ENCODE results near the gene SPTBN5. TPM values are rescaled to one million over a fixed set of nuclear protein-coding genes. Genes with fewer than 3 reads are reported as not detected.

Gene SPTBN5
- total and polyA plus RNA-seq, 2 donors (not counting 1 experiment from before 2014, with no cell fraction given) = 0.55 to 1.4 TPM

GRCh38 chr15:41822471-41822870 lies 71.4 kb downstream of the SPTBN5 start:
- H3K4me2 ChIP-seq (replicated peaks; ENCODE audit: low read depth, low read length, poor library complexity, severe bottlenecking) = no peak overlapping the region
- H3K9ac ChIP-seq (ENCODE audit: low read length) = no peak overlapping the region
- 96% methylated on average over 6 of the region's 6 CpGs for WGBS (ENCODE audit: insufficient coverage)
- ChIA-PET POLR2A (no interaction called here), CTCF (interaction anchor here (1.0 to 7.1 kb wide), 2 partner anchors 49 to 82 kb away, joined by 3 to 38 read pairs; partner anchors contain the start of gene MAPKBP1)
- H3K4me3 ChIP-seq (ENCODE audit: control extremely low read depth in 1 of 5, extremely low read depth in 1 of 5, insufficient read depth in 1 of 5, low read depth in 2 of 5, low read length in 4 of 5) = no peak overlapping the region
- ATAC-seq (ENCODE audit: low read depth) (no peak), DNase-seq (no peak)
- H3K4me1 ChIP-seq (ENCODE audit: control insufficient read depth in 2 of 2, insufficient read depth in 2 of 2, low read length in 2 of 2) = peaks cover 3 to 5% of the 10 kb centered on the region in 2 donors
- no peak overlapping the region for H3K27ac Mint-ChIP-seq
- peaks cover 3% of the 10 kb centered on the region for H3K4me1 Mint-ChIP-seq
- H2AFZ ChIP-seq (ENCODE audit: insufficient read depth, low read depth, low read length, poor library complexity, severe bottlenecking) = no peak overlapping the region
- no peaks in the 10 kb centered on the region for H3K27me3 Mint-ChIP-seq
- no peaks in the 10 kb centered on the region for H3K79me2 ChIP-seq (ENCODE audit: control insufficient read depth, insufficient read depth, low read length)
- H3K4me3 Mint-ChIP-seq = no peak overlapping the region
- TF ChIP-seq EZH2 (IDR thresholded peaks at IDR 0.05; ENCODE audit: borderline replicate concordance, insufficient read depth, low read depth, low read length, poor library complexity, severe bottlenecking) (no peak), CTCF (IDR thresholded peaks at IDR 0.05) (no peak)
- no peaks in the 10 kb centered on the region for H3K27me3 ChIP-seq (replicated peaks in 1 of 4; ENCODE audit: control extremely low read depth in 1 of 4, control insufficient read depth in 3 of 4, insufficient read depth in 4 of 4, low read length in 3 of 4)
- no peak overlapping the region for H3K27ac ChIP-seq (ENCODE audit: low read length in 2 of 2)
- H3K9me3 Mint-ChIP-seq (ENCODE audit: insufficient read depth) = no peaks in the 10 kb centered on the region
- intact Hi-C loops (cut with micrococcal nuclease) = no loop called here
- no peaks in the 10 kb centered on the region for H3K9me3 ChIP-seq (ENCODE audit: control extremely low read depth in 1 of 3, control insufficient read depth in 2 of 3, insufficient read depth in 1 of 3, low read length in 2 of 3)
- H4K20me1 ChIP-seq (ENCODE audit: control insufficient read depth, insufficient read depth, low read length, poor library complexity, severe bottlenecking) = no peaks in the 10 kb centered on the region
- peaks cover 0 to 29% of the 10 kb centered on the region in 2 experiments for H3K36me3 ChIP-seq (replicated peaks in 1 of 2; ENCODE audit: control extremely low read depth in 1 of 2, control insufficient read depth in 1 of 2, extremely low read depth in 1 of 2, insufficient read depth in 2 of 2, low read length in 1 of 2)

GRCh38 chr15:41821831-41822230 lies 72.0 kb downstream of the SPTBN5 start:
- H4K20me1 ChIP-seq (ENCODE audit: control insufficient read depth, insufficient read depth, low read length, poor library complexity, severe bottlenecking) = no peaks in the 10 kb centered on the region
- H3K27me3 ChIP-seq (replicated peaks in 1 of 4; ENCODE audit: control extremely low read depth in 1 of 4, control insufficient read depth in 3 of 4, insufficient read depth in 4 of 4, low read length in 3 of 4) = no peaks in the 10 kb centered on the region
- no peak overlapping the region for H3K27ac Mint-ChIP-seq
- H3K27ac ChIP-seq (ENCODE audit: low read length in 2 of 2) = no peak overlapping the region
- no peaks in the 10 kb centered on the region for H3K9me3 Mint-ChIP-seq (ENCODE audit: insufficient read depth)
- ChIA-PET CTCF (interaction anchor here (2.7 to 7.1 kb wide), 2 partner anchors 10 to 48 kb away, joined by 13 to 38 read pairs; partner anchors contain the start of gene MAPKBP1), POLR2A (no interaction called here)
- no peak overlapping the region for H3K4me2 ChIP-seq (replicated peaks; ENCODE audit: low read depth, low read length, poor library complexity, severe bottlenecking)
- intact Hi-C loops (cut with micrococcal nuclease) = no loop called here
- H3K4me1 ChIP-seq (ENCODE audit: control insufficient read depth in 2 of 2, insufficient read depth in 2 of 2, low read length in 2 of 2) = no peaks in the 10 kb centered on the region
- H3K4me1 Mint-ChIP-seq = peaks cover 3% of the 10 kb centered on the region
- H3K9ac ChIP-seq (ENCODE audit: low read length) = no peak overlapping the region
- no peaks in the 10 kb centered on the region for H3K27me3 Mint-ChIP-seq
- H3K36me3 ChIP-seq (replicated peaks in 1 of 2; ENCODE audit: control extremely low read depth in 1 of 2, control insufficient read depth in 1 of 2, extremely low read depth in 1 of 2, insufficient read depth in 2 of 2, low read length in 1 of 2) = peaks cover 0 to 35% of the 10 kb centered on the region in 2 experiments
- no peak for ATAC-seq (ENCODE audit: low read depth)
- TF ChIP-seq CTCF (IDR thresholded peaks at IDR 0.05) (no peak), EZH2 (IDR thresholded peaks at IDR 0.05; ENCODE audit: borderline replicate concordance, insufficient read depth, low read depth, low read length, poor library complexity, severe bottlenecking) (no peak)
- no peaks in the 10 kb centered on the region for H3K79me2 ChIP-seq (ENCODE audit: control insufficient read depth, insufficient read depth, low read length)
- no peak overlapping the region for H3K4me3 Mint-ChIP-seq
- no peak overlapping the region for H2AFZ ChIP-seq (ENCODE audit: insufficient read depth, low read depth, low read length, poor library complexity, severe bottlenecking)
- 100% methylated on average over 2 of the region's 4 CpGs for WGBS (ENCODE audit: insufficient coverage)
- H3K4me3 ChIP-seq (ENCODE audit: control extremely low read depth in 1 of 5, extremely low read depth in 1 of 5, insufficient read depth in 1 of 5, low read depth in 2 of 5, low read length in 4 of 5) = no peak overlapping the region
- no peak for DNase-seq
- no peaks in the 10 kb centered on the region for H3K9me3 ChIP-seq (ENCODE audit: control extremely low read depth in 1 of 3, control insufficient read depth in 2 of 3, insufficient read depth in 1 of 3, low read length in 2 of 3)

Measured in B cell (primary cell).